Pancreas (tissue), 10 donors: ENCODE results near the gene FBXO31. TPM values are rescaled to one million over a fixed set of nuclear protein-coding genes. Genes with fewer than 3 reads are reported as not detected.

Experiments
- ATAC-seq, 4 donors: fragments of 200-7000 bp; cut with Tn5 transposase; one replicate each; pipeline versions ENCODE4 v1.8.0 to v1.9.1; 2020; ENCODE audit warnings: mild to moderate bottlenecking in 4 of 4, moderate library complexity in 4 of 4
- DNase-seq, 6 donors: peaks; one replicate each; pipeline ENCODE4 v3.0.0-alpha.2; 2020
- FAIRE-seq: peaks from 2 replicates; lab custom pipeline; 2012; peaks lifted over from hg19 to GRCh38; lab: Jason Lieb, UNC
- H3K27ac ChIP-seq, 4 donors: fragments of 200-600 bp; sonication (generic); 1 replicate in 3 of 4; 2 replicates in 1 of 4; pipeline versions ENCODE4 v1.5.0 to v1.8.0; 2020
- H3K27me3 ChIP-seq, 4 donors: fragments of 200-600 bp; one replicate each; pipeline ENCODE4 v1.8.0; 2021
- H3K36me3 ChIP-seq, 3 donors: fragments of 200-600 bp; sonication (generic) in 1 of 3; one replicate each; pipeline versions ENCODE4 v1.5.0 to v1.8.0; 2020 to 2021
- H3K4me1 ChIP-seq, 3 donors: fragments of 200-600 bp; one replicate each; pipeline ENCODE4 v1.8.0; 2021
- H3K4me3 ChIP-seq, 4 donors: fragments of 200-600 bp; sonication (generic) in 2 of 4; one replicate each; pipeline versions ENCODE4 v1.5.0 to v1.8.0; 2020 to 2021
- H3K9me3 ChIP-seq, 4 donors: fragments of 200-600 bp; one replicate each; pipeline ENCODE4 v1.8.0; 2021
- WGBS, 2 donors: extraction: QIAGEN DNeasy Blood & Tissue Kit; methylation state at CpG; one replicate each; pipeline ENCODE4 v1.1.7; 2013; 5-methylcytosine and 5-hydroxymethylcytosine counted together
- intact Hi-C, 3 donors: fragments of 100-400 bp; cut with DNase I; formaldehyde crosslinking; loops; one replicate each; pipeline versions ENCODE4 v1.11.1 to v1.14.2; 2022
- polyA plus RNA-seq, 2 donors: library from polyadenylated mRNA; stranded (reverse); fragments of 200-250 nt; gene quantifications; one replicate each; pipeline ENCODE4 v1.2.3, GENCODE V29; 2013
- total RNA-seq, 6 donors: library from RNA; stranded (reverse); fragmentation: NEBNext Ultra II Directional in 4 of 6; extraction: Animal tissue kit (Norgen Biotek cat#: 25700) in 4 of 6; gene quantifications; one replicate each; pipeline versions ENCODE4 v1.2.1 to v1.2.4, GENCODE V29; 2021 to 2023
- TF ChIP-seq, protein P1 (sequence below), 4 donors: fragments of 200-600 bp; sonication (generic) in 3 of 4; IDR thresholded peaks; one replicate each; pipeline versions ENCODE4 v1.5.0 to v1.8.0; 2021; ENCODE audit warnings: antibody characterized with exemption in 4 of 4
- donor health status: healthy with polysubstance abuse.
- donor health status: DM: no; HTN: no; CAD: no; lungs with moderate emphysema.
- donor health status: DM: no; HTN: no; CAD: no.
- donor health status: control.
- donor health status: control.
- donor health status: Bipolar disorder and iron deficiency.
- donor health status: DM: yes; HTN: yes; CAD: no.
- donor health status: DM: no; HTN: no; CAD: no.
- donor health status: DM: no; HTN: no; CAD: no.
- donor health status: DM: yes; HTN: yes; CAD: no.

The FBXO31 gene
- total and polyA plus RNA-seq, 8 donors: 18.8 to 37.3 (median 24.9) TPM

DNA sequence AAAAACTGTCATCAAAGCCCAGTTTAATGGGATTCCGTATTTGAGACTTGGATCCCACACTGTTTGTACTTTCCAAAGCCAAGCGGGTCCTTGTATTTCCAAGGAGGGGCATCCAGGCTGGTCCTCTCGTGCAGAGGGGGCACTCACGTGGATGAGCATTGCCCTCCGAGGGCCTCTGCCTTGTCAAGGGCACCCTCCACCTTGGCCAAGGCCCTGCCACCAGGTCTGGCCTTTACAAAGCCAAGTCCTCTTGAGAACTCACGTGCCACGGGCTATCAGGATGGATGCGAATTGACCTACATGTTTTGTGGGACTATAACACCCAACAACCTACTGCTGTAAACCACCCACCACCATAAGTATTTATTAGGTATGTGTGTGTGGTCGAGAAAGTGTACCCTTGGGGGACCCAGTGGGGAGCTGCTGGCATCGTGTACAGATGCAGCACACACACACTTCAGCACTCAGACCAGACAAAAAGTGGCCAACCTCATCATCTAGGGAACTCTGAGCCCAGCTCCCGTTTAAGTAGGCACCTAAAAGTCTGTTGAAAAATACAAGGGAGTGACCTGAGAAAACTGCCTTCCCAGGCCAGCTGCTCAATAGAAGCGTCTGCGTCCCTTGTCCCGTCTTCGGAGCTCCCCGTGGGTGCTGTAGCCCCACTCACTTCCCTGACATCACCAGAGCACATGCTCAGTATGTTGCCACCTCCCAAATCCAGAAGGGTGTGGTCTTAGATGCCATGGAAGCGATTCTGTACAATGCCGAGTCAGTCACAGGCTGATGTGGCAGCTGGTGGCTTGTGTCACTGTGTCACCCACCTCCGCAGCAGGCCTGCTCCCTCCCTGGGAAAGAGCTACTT, 21.4 kb upstream of the FBXO31 start:
- TF ChIP-seq, protein P1, sequence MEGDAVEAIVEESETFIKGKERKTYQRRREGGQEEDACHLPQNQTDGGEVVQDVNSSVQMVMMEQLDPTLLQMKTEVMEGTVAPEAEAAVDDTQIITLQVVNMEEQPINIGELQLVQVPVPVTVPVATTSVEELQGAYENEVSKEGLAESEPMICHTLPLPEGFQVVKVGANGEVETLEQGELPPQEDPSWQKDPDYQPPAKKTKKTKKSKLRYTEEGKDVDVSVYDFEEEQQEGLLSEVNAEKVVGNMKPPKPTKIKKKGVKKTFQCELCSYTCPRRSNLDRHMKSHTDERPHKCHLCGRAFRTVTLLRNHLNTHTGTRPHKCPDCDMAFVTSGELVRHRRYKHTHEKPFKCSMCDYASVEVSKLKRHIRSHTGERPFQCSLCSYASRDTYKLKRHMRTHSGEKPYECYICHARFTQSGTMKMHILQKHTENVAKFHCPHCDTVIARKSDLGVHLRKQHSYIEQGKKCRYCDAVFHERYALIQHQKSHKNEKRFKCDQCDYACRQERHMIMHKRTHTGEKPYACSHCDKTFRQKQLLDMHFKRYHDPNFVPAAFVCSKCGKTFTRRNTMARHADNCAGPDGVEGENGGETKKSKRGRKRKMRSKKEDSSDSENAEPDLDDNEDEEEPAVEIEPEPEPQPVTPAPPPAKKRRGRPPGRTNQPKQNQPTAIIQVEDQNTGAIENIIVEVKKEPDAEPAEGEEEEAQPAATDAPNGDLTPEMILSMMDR (IDR thresholded peaks at IDR 0.05): no peak
- H3K27ac ChIP-seq: no peak overlapping the region
- intact Hi-C loops: no loop called here
- ATAC-seq (no peak), DNase-seq (no peak), FAIRE-seq (no peak)
- no peak overlapping the region for H3K4me3 ChIP-seq
- no peaks in the 10 kb centered on the region for H3K4me1 ChIP-seq
- peaks cover 0 to 45% (median 23%) of the 10 kb centered on the region in 3 donors for H3K36me3 ChIP-seq
- H3K27me3 ChIP-seq: no peaks in the 10 kb centered on the region
- H3K9me3 ChIP-seq: no peaks in the 10 kb centered on the region
- 91 to 93% methylated on average over 19 of the region's 19 CpGs for WGBS, 2 donors

DNA sequence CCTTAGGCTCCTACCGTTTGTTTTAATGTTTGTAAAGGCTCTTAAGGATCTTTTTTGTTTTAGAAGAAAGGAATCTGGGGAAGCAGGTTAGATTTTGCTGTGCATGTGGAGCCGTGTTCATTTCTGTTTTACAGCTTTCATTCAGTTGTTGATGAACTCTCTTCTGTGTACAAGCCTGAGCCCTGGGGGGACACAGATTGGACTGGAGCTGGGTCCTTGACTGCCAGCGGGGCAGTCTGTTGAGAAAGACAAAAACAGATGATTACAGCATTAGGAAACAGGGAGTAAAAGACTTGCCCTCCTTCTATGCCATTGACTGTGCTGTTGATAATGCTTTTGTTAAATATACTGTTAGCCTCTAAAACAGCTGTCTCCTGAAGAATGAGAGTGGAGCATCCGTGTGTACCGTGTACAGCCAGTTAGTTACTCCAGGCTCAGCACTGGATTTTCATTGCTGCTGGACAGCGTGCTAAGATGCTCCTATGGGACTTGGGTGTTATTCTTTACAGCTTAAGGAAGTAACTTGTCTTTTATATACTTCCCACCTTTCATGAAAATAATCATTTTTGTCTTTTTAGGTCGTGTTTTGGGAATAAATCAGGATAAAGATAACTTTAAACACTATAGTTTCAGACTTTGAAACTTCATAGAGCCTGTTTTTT, 11.7 kb upstream of the FBXO31 start:
- peaks cover 0 to 11% (median 0%) of the 10 kb centered on the region in 3 donors for H3K36me3 ChIP-seq
- H3K27ac ChIP-seq: no peak overlapping the region
- TF ChIP-seq, protein P1 (IDR thresholded peaks at IDR 0.05): no peak
- DNase-seq (no peak), FAIRE-seq (no peak), ATAC-seq (no peak)
- no peaks in the 10 kb centered on the region for H3K9me3 ChIP-seq
- H3K27me3 ChIP-seq: no peaks in the 10 kb centered on the region
- intact Hi-C loops: no loop called here
- WGBS, 2 donors: 64 to 71% methylated on average over 7 of the region's 7 CpGs
- peaks cover 12 to 25% (median 12%) of the 10 kb centered on the region in 3 donors for H3K4me1 ChIP-seq
- no peak overlapping the region for H3K4me3 ChIP-seq

DNA sequence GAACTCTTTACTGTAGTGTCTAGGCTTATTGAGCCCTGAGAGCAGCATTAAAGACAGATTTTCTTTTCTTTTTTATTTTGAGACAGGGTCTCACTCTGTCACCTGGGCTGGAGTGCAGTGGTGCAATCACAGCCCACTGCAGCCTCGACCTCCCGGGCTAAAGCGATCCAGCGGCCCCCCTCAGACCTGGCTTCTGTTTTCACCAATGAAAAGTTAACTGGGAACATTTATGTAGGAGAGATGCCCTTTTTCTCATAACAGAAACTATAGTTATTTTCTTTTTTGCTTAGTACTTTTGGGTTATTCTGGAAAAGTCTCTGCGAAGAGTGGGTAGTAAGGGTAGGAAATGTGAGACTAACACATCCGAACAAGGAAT, 10.1 kb upstream of the FBXO31 start:
- TF ChIP-seq, protein P1 (IDR thresholded peaks at IDR 0.05): no peak
- 76 to 78% methylated on average over 6 of the region's 6 CpGs for WGBS, 2 donors

DNA sequence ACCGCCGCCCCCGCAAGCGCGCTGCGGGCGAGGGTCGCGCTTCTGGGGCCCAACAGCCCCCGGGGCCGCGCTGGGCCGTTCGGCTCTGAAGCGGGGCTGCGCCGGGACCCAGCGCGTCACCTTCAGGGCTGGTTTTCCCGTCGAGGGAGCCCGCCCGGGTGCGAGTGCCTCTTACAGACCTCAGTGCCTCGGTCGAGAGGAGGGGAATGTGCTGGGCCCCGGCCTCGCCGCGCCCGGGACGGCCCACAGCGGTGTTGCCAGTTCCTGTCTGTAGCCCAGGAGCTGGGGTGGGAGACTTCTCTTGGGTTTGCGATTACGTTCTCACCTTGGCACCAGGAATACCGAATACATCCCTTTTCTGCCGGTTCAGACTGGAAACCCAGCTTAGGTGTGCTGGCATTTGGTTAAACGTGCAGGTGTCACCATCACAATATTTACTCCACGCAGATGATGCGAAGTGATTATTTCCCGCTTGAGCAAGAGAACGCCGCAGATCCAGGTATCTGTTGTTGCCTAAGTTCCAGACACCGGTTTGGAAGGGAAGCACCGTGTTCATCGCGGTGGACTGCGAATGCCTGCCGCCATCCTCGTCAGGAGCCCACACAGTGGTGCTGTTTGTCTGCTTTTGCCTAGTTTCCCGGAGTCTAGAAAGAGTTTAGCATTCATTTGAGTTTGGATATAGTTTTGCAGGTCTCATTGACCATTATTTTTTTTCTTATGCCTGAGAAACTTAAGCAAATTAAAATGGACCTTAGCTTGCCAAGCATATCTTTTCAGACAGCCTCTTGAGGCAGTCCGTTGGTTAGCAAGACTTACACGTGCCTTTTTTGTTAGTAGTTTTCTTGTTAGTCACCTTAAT, 9.5 kb upstream of the FBXO31 start:
- H3K4me3 ChIP-seq: peak overlapping the region; percentile 53 to 78 (median 70)
- peak overlapping the region; percentile 94 to 98 (median 97) for H3K27ac ChIP-seq
- WGBS, 2 donors: 1% methylated on average over 34 to 53 of the region's 53 CpGs
- H3K9me3 ChIP-seq: no peaks in the 10 kb centered on the region
- no peak for FAIRE-seq
- peaks cover 18 to 41% (median 19%) of the 10 kb centered on the region in 3 donors for H3K4me1 ChIP-seq
- intact Hi-C loops: no loop called here
- no peaks in the 10 kb centered on the region for H3K27me3 ChIP-seq
- no peaks in the 10 kb centered on the region for H3K36me3 ChIP-seq
- TF ChIP-seq, protein P1 (IDR thresholded peaks at IDR 0.05): no peak
- peak; percentile 45 to 86 (median 62) for DNase-seq
- ATAC-seq: no peak

More for the DNA sequence above, 10.1 kb upstream of the FBXO31 start:
- DNase-seq (no peak), ATAC-seq (no peak), FAIRE-seq (no peak)
- intact Hi-C loops: no loop called here
- no peaks in the 10 kb centered on the region for H3K9me3 ChIP-seq
- H3K27ac ChIP-seq: peak overlapping the region in 2 of 4 donors; percentile 98
- H3K27me3 ChIP-seq: no peaks in the 10 kb centered on the region
- H3K36me3 ChIP-seq: peaks cover 0 to under 1% (median 0%) of the 10 kb centered on the region in 3 donors
- peak overlapping the region in 3 of 4 donors; percentile 65 to 78 (median 74) for H3K4me3 ChIP-seq
- H3K4me1 ChIP-seq: peaks cover 16 to 39% (median 18%) of the 10 kb centered on the region in 3 donors
